GM21447 (cell line): ENCODE results near the gene DMRT2.

ENCODE experiments used
- ATAC-seq: cut with Tn5 transposase; IDR thresholded peaks from one replicate; pipeline ENCODE4 v1.9.1; 2021; ENCODE audit not compliant: unreplicated experiment

The DMRT2 gene

GRCh38 chr9:1086517-1086916, 36.4 kb downstream of the DMRT2 start:
- no peak for ATAC-seq

DNA sequence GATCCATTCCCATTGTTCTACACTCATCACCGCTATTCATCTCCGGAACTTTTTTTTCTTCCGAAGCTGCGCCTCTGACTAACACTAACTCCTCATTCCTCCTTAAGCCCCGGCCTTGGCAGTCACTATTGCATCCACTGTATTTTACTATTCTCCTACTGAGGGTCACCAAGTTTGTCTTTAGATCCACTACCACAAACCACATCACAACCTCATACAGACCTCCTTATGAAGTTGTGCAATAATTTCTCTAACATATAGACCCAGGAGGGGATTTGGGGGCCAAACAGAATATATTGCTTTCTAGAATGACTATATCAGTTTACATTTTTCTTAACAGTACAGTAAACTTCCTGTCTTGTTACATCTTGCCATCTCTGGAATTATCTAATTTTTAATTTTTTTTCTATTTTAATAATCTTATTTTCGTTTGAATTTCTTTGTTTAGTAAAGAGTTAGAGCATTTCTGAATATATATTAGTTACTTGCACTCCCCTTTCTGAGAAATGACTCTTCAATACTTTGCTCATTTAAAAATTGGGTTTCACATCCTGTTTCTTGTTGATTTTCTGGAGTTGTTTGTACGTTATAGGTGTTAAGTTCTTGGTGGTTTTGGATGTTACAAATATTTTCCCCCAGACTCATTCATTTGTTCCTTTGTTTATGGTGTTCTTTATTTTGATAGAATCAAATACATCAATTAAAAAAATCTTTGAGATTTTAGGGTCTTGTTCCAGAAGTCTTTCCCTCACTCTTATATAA, 37.1 kb downstream of the DMRT2 start:
- no peak for ATAC-seq

- no peak for ATAC-seq
Measured at GRCh38 chr9:1094749-1095148, 44.6 kb downstream of the DMRT2 start.

GRCh38 chr9:1096155-1096964, 46.2 kb downstream of the DMRT2 start:
- ATAC-seq, result no peak

DNA sequence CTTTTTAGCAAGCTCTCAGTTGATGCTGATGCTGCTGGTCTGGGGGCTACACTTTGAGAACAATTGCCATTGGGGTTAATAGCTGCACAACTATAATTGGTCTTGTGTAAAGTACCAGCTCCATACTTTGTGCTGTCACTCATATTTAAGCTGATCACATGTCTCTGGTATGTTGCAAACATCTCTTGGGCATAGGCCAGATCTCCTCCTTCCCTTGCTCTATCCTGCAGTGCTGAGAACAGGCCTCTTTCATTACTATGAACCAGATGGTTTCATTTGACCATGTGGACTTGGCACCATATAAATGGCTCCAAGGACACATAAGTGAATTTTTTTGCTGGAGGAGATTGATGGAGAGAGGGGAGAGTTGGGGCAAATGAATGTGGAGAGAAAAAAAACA, 48.4 kb downstream of the DMRT2 start:
- no peak for ATAC-seq

- no peak for ATAC-seq
Measured at GRCh38 chr9:1100201-1100600, 50.0 kb downstream of the DMRT2 start.

DNA sequence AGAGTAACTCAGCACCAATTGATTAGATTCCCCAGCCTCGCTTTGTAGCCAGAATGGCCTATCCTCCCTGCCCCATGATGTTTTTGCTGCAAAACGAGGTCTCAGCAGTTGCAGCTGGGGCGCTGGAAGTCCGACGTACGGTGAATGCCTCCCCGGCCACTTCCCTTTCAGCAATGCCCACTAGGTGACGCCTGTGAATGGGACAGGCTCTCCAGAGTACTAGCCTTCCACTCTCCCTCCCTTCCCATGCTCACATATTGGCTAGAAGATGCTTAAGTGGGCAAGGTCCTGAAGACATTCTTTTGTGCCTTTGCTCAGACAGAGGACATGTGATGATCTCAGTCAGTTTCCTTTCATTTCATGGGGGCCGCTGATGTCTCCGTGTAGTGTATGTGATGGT, 50.8 kb downstream of the DMRT2 start:
- no peak for ATAC-seq

- ATAC-seq, result no peak
Measured at GRCh38 chr9:1101846-1102641, 51.9 kb downstream of the DMRT2 start.

GRCh38 chr9:1102642-1102970, 52.4 kb downstream of the DMRT2 start:
- no peak for ATAC-seq
